GM19351 (cell line): ENCODE results near the gene TLE7.

Experiments used
- ATAC-seq: cut with Tn5 transposase; IDR thresholded peaks from one replicate; pipeline ENCODE4 v1.9.1; 2021; ENCODE audit warnings: mild to moderate bottlenecking, moderate library complexity; ENCODE audit not compliant: unreplicated experiment

TLE7 gene

GRCh38 chr16:71414038-71414437 lies 27.8 kb downstream of the TLE7 start:
- ATAC-seq, result no peak

- no peak for ATAC-seq
Observed at GRCh38 chr16:71413341-71413740, 28.5 kb downstream of the TLE7 start.

GRCh38 chr16:71412270-71413160 lies 29.3 kb downstream of the TLE7 start:
- no peak for ATAC-seq

GRCh38 chr16:71410146-71410545 lies 31.7 kb downstream of the TLE7 start:
- no peak for ATAC-seq

GRCh38 chr16:71409011-71409775 lies 32.7 kb downstream of the TLE7 start:
- no peak for ATAC-seq

GRCh38 chr16:71408536-71408935 lies 33.3 kb downstream of the TLE7 start:
- ATAC-seq, result no peak

GRCh38 chr16:71407731-71408130 lies 34.1 kb downstream of the TLE7 start:
- no peak for ATAC-seq

GRCh38 chr16:71406724-71407123 lies 35.1 kb downstream of the TLE7 start:
- ATAC-seq, result no peak

GRCh38 chr16:71406316-71406715 lies 35.5 kb downstream of the TLE7 start:
- no peak for ATAC-seq

- ATAC-seq, result no peak
Observed at GRCh38 chr16:71404364-71404763, 37.5 kb downstream of the TLE7 start.

GRCh38 chr16:71402674-71403073 lies 39.2 kb downstream of the TLE7 start:
- no peak for ATAC-seq

GRCh38 chr16:71402007-71402406 lies 39.8 kb downstream of the TLE7 start:
- no peak for ATAC-seq

GRCh38 chr16:71399801-71400563 lies 41.9 kb downstream of the TLE7 start:
- no peak for ATAC-seq

GRCh38 chr16:71396594-71396993 lies 45.3 kb downstream of the TLE7 start:
- ATAC-seq, result no peak

GRCh38 chr16:71389330-71389729 lies 52.5 kb downstream of the TLE7 start:
- ATAC-seq, result no peak

GRCh38 chr16:71387045-71387871 lies 54.6 kb downstream of the TLE7 start:
- no peak for ATAC-seq

- ATAC-seq, result no peak
Observed at GRCh38 chr16:71384073-71384724, 57.7 kb downstream of the TLE7 start.

- ATAC-seq, result no peak
Observed at GRCh38 chr16:71383054-71383773, 58.6 kb downstream of the TLE7 start.

GRCh38 chr16:71380831-71381230 lies 61.0 kb downstream of the TLE7 start:
- ATAC-seq, result no peak
